Endothelial cell of umbilical vein (primary cell): Measurements from ENCODE around the gene FARP1.

Experiments used
- EZH2 ChIP-seq: IDR thresholded peaks from 2 replicates; pipeline ENCODE4 v1.6.1; 2012; ENCODE audit warnings: borderline replicate concordance, low read depth, mild to moderate bottlenecking, moderate library complexity, low read length, inconsistent platforms; ENCODE audit not compliant: severe bottlenecking
- FOS ChIP-seq: IDR thresholded peaks from 2 replicates; pipeline ENCODE4 v1.6.1; 2011; ENCODE audit warnings: mild to moderate bottlenecking, low read length, moderate library complexity, borderline replicate concordance; ENCODE audit not compliant: insufficient read depth
- GATA2 ChIP-seq: IDR thresholded peaks from 2 replicates; pipeline ENCODE4 v1.7.0; 2011; ENCODE audit warnings: low read depth, mild to moderate bottlenecking, moderate library complexity, mixed read lengths, low read length; ENCODE audit not compliant: insufficient read length, insufficient read depth
- MYC ChIP-seq: IDR thresholded peaks from one replicate; pipeline ENCODE4 v1.6.1; 2011; ENCODE audit warnings: mild to moderate bottlenecking, low read depth, low read length
- POLR2A ChIP-seq: IDR thresholded peaks from 2 replicates; pipeline ENCODE4 v1.6.1; 2012; ENCODE audit warnings: low read depth, mild to moderate bottlenecking, control low read depth, low read length
- POLR2AphosphoS5 ChIP-seq: IDR thresholded peaks from 2 replicates; pipeline ENCODE4 v1.6.1; 2012; ENCODE audit warnings: low read depth, mild to moderate bottlenecking, control low read depth, low read length, moderate library complexity; ENCODE audit not compliant: insufficient read depth
- TF ChIP-seq, protein P1 (sequence below), 2 donors: IDR thresholded peaks; 1 replicate in 1 of 2; 2 replicates in 1 of 2; pipeline ENCODE4 v1.5.1; 2011; ENCODE audit warnings: low read length in 2 of 2, mild to moderate bottlenecking in 2 of 2, moderate library complexity in 2 of 2, control low read depth in 1 of 2, inconsistent platforms in 1 of 2, low read depth in 1 of 2; ENCODE audit not compliant: insufficient read depth in 1 of 2; ENCODE audit errors: extremely low read depth in 1 of 2
- TF ChIP-seq, protein P2 (sequence below): IDR thresholded peaks from 2 replicates; pipeline ENCODE4 v1.6.1; 2011; ENCODE audit not compliant: insufficient read depth, insufficient read length

DNA sequence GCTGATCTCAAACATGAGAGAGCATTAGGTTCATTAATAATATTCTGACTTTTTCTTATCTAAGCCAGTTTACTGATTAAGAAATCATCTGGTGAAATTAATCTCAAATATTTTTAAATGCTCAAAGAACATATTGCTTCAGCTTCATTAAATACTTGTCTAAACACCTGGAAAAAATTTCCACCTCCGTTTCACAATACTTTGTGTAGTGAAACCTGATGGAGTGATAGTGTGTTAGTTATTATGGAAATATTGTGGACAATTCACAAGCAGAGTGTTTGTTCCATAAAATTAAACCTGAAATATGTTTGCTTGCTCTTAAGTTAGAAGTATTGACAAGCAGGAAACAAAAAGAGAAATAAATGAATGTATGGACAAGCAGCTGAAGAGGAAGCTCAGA is 91.5 kb downstream of the FARP1 start:
- TF ChIP-seq, protein P1, sequence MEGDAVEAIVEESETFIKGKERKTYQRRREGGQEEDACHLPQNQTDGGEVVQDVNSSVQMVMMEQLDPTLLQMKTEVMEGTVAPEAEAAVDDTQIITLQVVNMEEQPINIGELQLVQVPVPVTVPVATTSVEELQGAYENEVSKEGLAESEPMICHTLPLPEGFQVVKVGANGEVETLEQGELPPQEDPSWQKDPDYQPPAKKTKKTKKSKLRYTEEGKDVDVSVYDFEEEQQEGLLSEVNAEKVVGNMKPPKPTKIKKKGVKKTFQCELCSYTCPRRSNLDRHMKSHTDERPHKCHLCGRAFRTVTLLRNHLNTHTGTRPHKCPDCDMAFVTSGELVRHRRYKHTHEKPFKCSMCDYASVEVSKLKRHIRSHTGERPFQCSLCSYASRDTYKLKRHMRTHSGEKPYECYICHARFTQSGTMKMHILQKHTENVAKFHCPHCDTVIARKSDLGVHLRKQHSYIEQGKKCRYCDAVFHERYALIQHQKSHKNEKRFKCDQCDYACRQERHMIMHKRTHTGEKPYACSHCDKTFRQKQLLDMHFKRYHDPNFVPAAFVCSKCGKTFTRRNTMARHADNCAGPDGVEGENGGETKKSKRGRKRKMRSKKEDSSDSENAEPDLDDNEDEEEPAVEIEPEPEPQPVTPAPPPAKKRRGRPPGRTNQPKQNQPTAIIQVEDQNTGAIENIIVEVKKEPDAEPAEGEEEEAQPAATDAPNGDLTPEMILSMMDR (IDR thresholded peaks at IDR 0.05; ENCODE audit: extremely low read depth in 1 of 2, insufficient read depth in 1 of 2, low read depth in 1 of 2, low read length in 2 of 2): no peak
- no peak for TF ChIP-seq POLR2AphosphoS5
- no peak for TF ChIP-seq POLR2A
- no peak for TF ChIP-seq MYC
- no peak for TF ChIP-seq EZH2
- TF ChIP-seq FOS: no peak
- TF ChIP-seq, protein P2, sequence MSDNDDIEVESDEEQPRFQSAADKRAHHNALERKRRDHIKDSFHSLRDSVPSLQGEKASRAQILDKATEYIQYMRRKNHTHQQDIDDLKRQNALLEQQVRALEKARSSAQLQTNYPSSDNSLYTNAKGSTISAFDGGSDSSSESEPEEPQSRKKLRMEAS: no peak
- TF ChIP-seq GATA2: no peak
